ENCODE data around the gene PXDN.

DNA sequence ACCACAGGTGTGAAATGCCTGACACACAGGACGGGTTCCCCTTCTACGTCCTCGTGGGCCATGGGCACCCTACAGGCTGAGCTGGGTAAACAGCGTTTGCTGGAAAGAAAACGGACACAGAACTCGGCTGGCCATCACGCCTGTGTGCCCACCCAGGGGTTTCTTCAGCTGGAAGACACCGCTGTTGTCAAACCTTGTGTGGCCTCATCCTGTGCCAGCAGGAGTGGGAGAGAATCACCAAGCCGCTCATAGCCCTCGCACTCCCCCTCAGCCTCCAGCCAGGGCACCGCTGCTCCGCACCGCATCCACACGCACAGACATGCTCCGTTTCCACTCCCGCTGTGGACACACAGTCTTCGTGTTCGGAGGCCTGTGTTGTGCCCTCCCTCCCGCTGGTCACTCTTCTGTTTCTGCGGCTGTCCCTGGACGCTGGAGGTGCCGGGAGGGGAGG lies 161.4 kb downstream of the PXDN start:
- TF ChIP-seq, protein P1, sequence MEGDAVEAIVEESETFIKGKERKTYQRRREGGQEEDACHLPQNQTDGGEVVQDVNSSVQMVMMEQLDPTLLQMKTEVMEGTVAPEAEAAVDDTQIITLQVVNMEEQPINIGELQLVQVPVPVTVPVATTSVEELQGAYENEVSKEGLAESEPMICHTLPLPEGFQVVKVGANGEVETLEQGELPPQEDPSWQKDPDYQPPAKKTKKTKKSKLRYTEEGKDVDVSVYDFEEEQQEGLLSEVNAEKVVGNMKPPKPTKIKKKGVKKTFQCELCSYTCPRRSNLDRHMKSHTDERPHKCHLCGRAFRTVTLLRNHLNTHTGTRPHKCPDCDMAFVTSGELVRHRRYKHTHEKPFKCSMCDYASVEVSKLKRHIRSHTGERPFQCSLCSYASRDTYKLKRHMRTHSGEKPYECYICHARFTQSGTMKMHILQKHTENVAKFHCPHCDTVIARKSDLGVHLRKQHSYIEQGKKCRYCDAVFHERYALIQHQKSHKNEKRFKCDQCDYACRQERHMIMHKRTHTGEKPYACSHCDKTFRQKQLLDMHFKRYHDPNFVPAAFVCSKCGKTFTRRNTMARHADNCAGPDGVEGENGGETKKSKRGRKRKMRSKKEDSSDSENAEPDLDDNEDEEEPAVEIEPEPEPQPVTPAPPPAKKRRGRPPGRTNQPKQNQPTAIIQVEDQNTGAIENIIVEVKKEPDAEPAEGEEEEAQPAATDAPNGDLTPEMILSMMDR (IDR thresholded peaks at IDR 0.05) = no peak
- no peak for TF ChIP-seq POLR2AphosphoS5 (IDR thresholded peaks at IDR 0.05)
- TF ChIP-seq POLR2A (IDR thresholded peaks at IDR 0.05) = no peak
